ENCODE measurements around the gene NDST4.

Gene NDST4

GRCh38 chr4:114879916-114880669 lies 233.3 kb downstream of the NDST4 start:
- H3K9ac ChIP-seq (ENCODE audit: low read length) = no peak overlapping the region
- H3K36me3 ChIP-seq (replicated peaks; ENCODE audit: low read depth, low read length) = no peaks in the 10 kb centered on the region
- no peaks in the 10 kb centered on the region for H4K20me1 ChIP-seq (ENCODE audit: insufficient read depth, low read length)
- H3K9me3 ChIP-seq (ENCODE audit: insufficient read depth, low read length) = no peaks in the 10 kb centered on the region
- no peaks in the 10 kb centered on the region for H3K27me3 ChIP-seq (ENCODE audit: low read depth, low read length)
- no peak overlapping the region for H3K4me3 ChIP-seq (ENCODE audit: low read length)
- no peaks in the 10 kb centered on the region for H3K4me1 ChIP-seq (ENCODE audit: low read length)
- no peak overlapping the region for H2AFZ ChIP-seq (ENCODE audit: low read depth, low read length)
- H3K79me2 ChIP-seq (ENCODE audit: low read length) = no peaks in the 10 kb centered on the region
- TF ChIP-seq EZH2phosphoT487 (IDR thresholded peaks at IDR 0.05; ENCODE audit: low read depth) (no peak), CTCF (IDR thresholded peaks at IDR 0.05; ENCODE audit: low read depth, low read length) (no peak)
- H3K4me2 ChIP-seq (ENCODE audit: low read length) = no peak overlapping the region
- no peak overlapping the region for H3K27ac ChIP-seq (ENCODE audit: low read length)

GRCh38 chr4:114875630-114876029 lies 237.8 kb downstream of the NDST4 start:
- no peak overlapping the region for H3K4me2 ChIP-seq (ENCODE audit: low read length)
- peaks cover 8% of the 10 kb centered on the region for H3K4me1 ChIP-seq (ENCODE audit: low read length)
- no peak for TF ChIP-seq EZH2phosphoT487 (IDR thresholded peaks at IDR 0.05; ENCODE audit: low read depth)
- no peak for TF ChIP-seq CTCF (IDR thresholded peaks at IDR 0.05; ENCODE audit: low read depth, low read length)
- no peaks in the 10 kb centered on the region for H3K27me3 ChIP-seq (ENCODE audit: low read depth, low read length)
- no peaks in the 10 kb centered on the region for H3K9me3 ChIP-seq (ENCODE audit: insufficient read depth, low read length)
- no peaks in the 10 kb centered on the region for H4K20me1 ChIP-seq (ENCODE audit: insufficient read depth, low read length)
- H3K36me3 ChIP-seq (replicated peaks; ENCODE audit: low read depth, low read length) = no peaks in the 10 kb centered on the region
- no peak overlapping the region for H3K9ac ChIP-seq (ENCODE audit: low read length)
- H3K27ac ChIP-seq (ENCODE audit: low read length) = no peak overlapping the region
- H3K4me3 ChIP-seq (ENCODE audit: low read length) = no peak overlapping the region
- no peaks in the 10 kb centered on the region for H3K79me2 ChIP-seq (ENCODE audit: low read length)
- no peak overlapping the region for H2AFZ ChIP-seq (ENCODE audit: low read depth, low read length)

GRCh38 chr4:114874321-114874720 lies 239.1 kb downstream of the NDST4 start:
- H4K20me1 ChIP-seq (ENCODE audit: insufficient read depth, low read length) = no peaks in the 10 kb centered on the region
- no peaks in the 10 kb centered on the region for H3K79me2 ChIP-seq (ENCODE audit: low read length)
- H3K4me1 ChIP-seq (ENCODE audit: low read length) = peaks cover 14% of the 10 kb centered on the region
- no peak overlapping the region for H2AFZ ChIP-seq (ENCODE audit: low read depth, low read length)
- H3K4me2 ChIP-seq (ENCODE audit: low read length) = no peak overlapping the region
- no peaks in the 10 kb centered on the region for H3K36me3 ChIP-seq (replicated peaks; ENCODE audit: low read depth, low read length)
- no peaks in the 10 kb centered on the region for H3K9me3 ChIP-seq (ENCODE audit: insufficient read depth, low read length)
- H3K27ac ChIP-seq (ENCODE audit: low read length) = no peak overlapping the region
- no peak for TF ChIP-seq EZH2phosphoT487 (IDR thresholded peaks at IDR 0.05; ENCODE audit: low read depth)
- H3K9ac ChIP-seq (ENCODE audit: low read length) = no peak overlapping the region
- H3K27me3 ChIP-seq (ENCODE audit: low read depth, low read length) = no peaks in the 10 kb centered on the region
- H3K4me3 ChIP-seq (ENCODE audit: low read length) = no peak overlapping the region

GRCh38 chr4:114870987-114871386 lies 242.4 kb downstream of the NDST4 start:
- Histone ChIP-seq H4K20me1 (ENCODE audit: insufficient read depth, low read length) (no peaks in the 10 kb centered on the region), H3K9ac (ENCODE audit: low read length) (no peak overlapping the region), H3K79me2 (ENCODE audit: low read length) (no peaks in the 10 kb centered on the region), H3K36me3 (replicated peaks; ENCODE audit: low read depth, low read length) (no peaks in the 10 kb centered on the region), H3K4me1 (ENCODE audit: low read length) (peaks cover 35% of the 10 kb centered on the region), H3K27me3 (ENCODE audit: low read depth, low read length) (no peaks in the 10 kb centered on the region), H3K9me3 (ENCODE audit: insufficient read depth, low read length) (no peaks in the 10 kb centered on the region), H2AFZ (ENCODE audit: low read depth, low read length) (no peak overlapping the region), H3K27ac (ENCODE audit: low read length) (no peak overlapping the region), H3K4me3 (ENCODE audit: low read length) (peak overlapping the region; percentile 7; the same call in 1 of the 2 replicates), H3K4me2 (ENCODE audit: low read length) (peak overlapping the region; percentile 37)
- no peak for TF ChIP-seq EZH2phosphoT487 (IDR thresholded peaks at IDR 0.05; ENCODE audit: low read depth)

GRCh38 chr4:114866901-114867670 lies 246.3 kb downstream of the NDST4 start:
- Histone ChIP-seq H3K4me1 (ENCODE audit: low read length) (peaks cover 55% of the 10 kb centered on the region), H3K36me3 (replicated peaks; ENCODE audit: low read depth, low read length) (no peaks in the 10 kb centered on the region), H3K9ac (ENCODE audit: low read length) (no peak overlapping the region), H3K27me3 (ENCODE audit: low read depth, low read length) (no peaks in the 10 kb centered on the region), H4K20me1 (ENCODE audit: insufficient read depth, low read length) (no peaks in the 10 kb centered on the region), H3K4me2 (ENCODE audit: low read length) (peak overlapping the region; percentile 73), H3K4me3 (ENCODE audit: low read length) (peak overlapping the region; percentile 43), H2AFZ (ENCODE audit: low read depth, low read length) (peak overlapping the region; percentile 68), H3K79me2 (ENCODE audit: low read length) (no peaks in the 10 kb centered on the region), H3K9me3 (ENCODE audit: insufficient read depth, low read length) (no peaks in the 10 kb centered on the region), H3K27ac (ENCODE audit: low read length) (peak overlapping the region; percentile 44)
- TF ChIP-seq CTCF (IDR thresholded peaks at IDR 0.05; ENCODE audit: low read depth, low read length) = no peak
- TF ChIP-seq EZH2phosphoT487 (IDR thresholded peaks at IDR 0.05; ENCODE audit: low read depth) = no peak
